GM12891 (cell line): ENCODE data around the gene ISYNA1.

ENCODE experiments used
- POLR2A ChIP-seq: IDR thresholded peaks from 2 replicates; pipeline ENCODE4 v1.6.1; 2011; ENCODE audit warnings: low read depth, low read length, control low read depth
- POLR2AphosphoS5 ChIP-seq: IDR thresholded peaks from 2 replicates; pipeline ENCODE4 v1.6.1; 2011; ENCODE audit warnings: low read depth, low read length, control low read depth
- SPI1 ChIP-seq: IDR thresholded peaks from 2 replicates; pipeline ENCODE4 v1.6.1; 2011; ENCODE audit warnings: low read depth, low read length, control low read depth
- TAF1 ChIP-seq: IDR thresholded peaks from 2 replicates; pipeline ENCODE4 v1.6.1; 2011; ENCODE audit warnings: low read depth, low read length, control low read depth

DNA sequence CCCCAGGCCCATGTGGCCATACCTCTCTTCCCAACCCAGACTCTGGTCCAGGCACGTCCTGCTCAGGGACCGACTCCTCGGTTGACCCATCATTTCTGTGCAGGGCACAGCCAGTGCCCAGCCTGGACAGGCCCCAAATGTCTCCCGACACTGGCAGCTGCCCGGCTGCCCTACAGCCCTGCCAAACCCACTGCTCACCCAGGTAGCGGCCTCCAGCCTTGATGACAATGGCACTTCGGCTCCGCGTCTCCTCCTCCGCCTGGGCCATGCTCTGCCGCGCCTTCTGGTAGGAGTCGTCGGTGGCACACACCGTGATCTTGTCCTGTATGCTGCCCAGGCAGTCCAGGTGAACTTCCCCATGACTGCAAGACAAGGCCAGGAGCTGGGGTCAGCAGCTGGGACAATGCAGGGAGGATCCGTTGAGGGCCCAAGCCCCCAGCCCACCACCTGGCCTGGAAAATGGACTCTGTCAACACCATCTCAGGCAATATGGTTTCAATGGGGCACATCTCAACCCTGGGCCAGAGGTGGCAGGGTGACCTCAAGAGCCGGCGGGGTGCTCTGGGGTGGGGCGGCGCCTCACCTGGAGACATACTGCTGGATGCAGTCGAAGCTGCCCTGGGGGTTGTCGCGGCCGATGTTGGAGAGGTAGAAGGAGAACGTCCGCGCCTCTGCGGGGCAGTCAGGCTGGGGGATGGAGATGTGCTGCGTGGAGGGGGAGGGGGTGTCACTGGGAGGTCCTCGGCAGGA is 27.5 kb upstream of the ISYNA1 start:
- TF ChIP-seq POLR2A: no peak
- no peak for TF ChIP-seq POLR2AphosphoS5
- TF ChIP-seq SPI1: no peak
- no peak for TF ChIP-seq TAF1
